SU-DHL-6 (cell line): ENCODE data around the gene HJV.

ENCODE experiments used
- CTCF ChIP-seq: fragments of 200-600 bp; sonication (generic); IDR thresholded peaks from one replicate; pipeline ENCODE4 v1.5.1; 2017; ENCODE audit warnings: antibody characterized with exemption, mild to moderate bottlenecking, low read length, moderate library complexity; ENCODE audit not compliant: insufficient read depth, poor library complexity, severe bottlenecking
- EZH2phosphoT487 ChIP-seq: fragments of 200-600 bp; sonication (generic), shearing (Covaris generic); conservative IDR thresholded peaks from 2 replicates; pipeline ENCODE4 v1.6.1; 2018; ENCODE audit warnings: mild to moderate bottlenecking, antibody characterized with exemption, low read length, moderate library complexity, mixed read lengths

DNA sequence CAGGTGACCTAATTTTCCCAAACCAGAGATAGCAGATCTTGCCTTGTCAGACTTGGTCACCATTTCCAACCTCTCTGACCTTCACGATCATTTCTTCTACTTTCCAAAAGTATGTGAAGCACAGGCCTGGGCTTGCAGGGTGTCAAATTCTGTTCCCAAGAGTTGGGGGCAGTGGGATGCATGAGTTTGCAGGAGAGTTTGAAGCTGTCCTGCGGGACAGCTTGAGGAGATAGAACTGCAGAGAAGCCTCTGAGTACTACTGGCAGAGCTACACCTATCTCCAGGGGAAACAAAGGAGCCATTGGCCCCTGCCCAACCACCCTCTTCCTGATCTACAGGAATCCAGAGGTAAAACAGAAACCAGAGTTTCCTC, 36.4 kb downstream of the HJV start:
- TF ChIP-seq CTCF = no peak
- TF ChIP-seq EZH2phosphoT487 = no peak
